Peyer's patch (tissue), 4 donors: Measurements from ENCODE around the gene SLC6A18.

Source experiments
- CTCF ChIP-seq, 6 experiments: fragments of 450-650 bp in 4 of 6; fragments of 200-600 bp in 2 of 6; sonication (generic) in 1 of 6; IDR thresholded peaks; one replicate each; pipeline ENCODE4 v1.5.1; 2017 to 2019; ENCODE audit warnings: antibody characterized with exemption in 6 of 6, mild to moderate bottlenecking in 3 of 6, moderate library complexity in 1 of 6
- POLR2A ChIP-seq, 2 donors: fragments of 450-650 bp; IDR thresholded peaks; one replicate each; pipeline ENCODE4 v1.5.1; 2017; ENCODE audit warnings: antibody characterized with exemption in 2 of 2, mild to moderate bottlenecking in 2 of 2, moderate library complexity in 2 of 2

DNA sequence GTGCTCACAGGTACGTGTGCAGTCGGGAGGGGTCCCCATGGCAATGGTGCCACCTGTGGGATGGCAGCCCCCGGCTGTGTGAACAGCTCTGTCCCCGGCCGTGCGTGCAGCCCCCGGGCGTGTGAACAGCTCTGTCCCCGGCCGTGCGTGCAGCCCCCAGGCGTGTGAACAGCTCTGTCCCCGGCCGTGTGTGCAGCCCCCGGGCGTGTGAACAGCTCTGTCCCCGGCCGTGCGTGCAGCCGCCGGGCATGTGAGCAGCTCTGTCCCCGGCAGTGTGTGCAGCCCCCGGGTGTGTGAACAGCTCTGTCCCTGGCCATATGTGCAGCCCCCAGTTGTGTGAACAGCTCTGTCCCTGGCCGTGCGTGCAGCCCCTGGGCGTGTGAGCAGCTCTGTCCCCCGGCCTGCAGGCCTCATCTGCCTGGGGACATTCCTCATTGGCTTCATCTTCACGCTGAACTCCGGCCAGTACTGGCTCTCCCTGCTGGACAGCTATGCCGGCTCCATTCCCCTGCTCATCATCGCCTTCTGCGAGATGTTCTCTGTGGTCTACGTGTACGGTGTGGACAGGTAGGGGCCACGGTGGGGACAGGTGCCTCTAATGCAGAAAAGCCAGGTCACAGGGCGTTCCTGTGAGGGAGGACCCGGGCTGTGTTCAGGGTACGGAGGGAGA, 5.9 kb upstream of the SLC6A18 start:
- TF ChIP-seq CTCF (IDR thresholded peaks at IDR 0.05) (no peak), POLR2A (IDR thresholded peaks at IDR 0.05) (no peak)
